GM10248 (cell line): ENCODE measurements around the gene PSMC3IP.

Experiments used
- CTCF ChIA-PET: fragments of 300-600 bp; sonication (Branson Sonifier 250); formaldehyde crosslinking; extraction: SDS; loops from one replicate; lab custom pipeline; 2021; ENCODE audit warnings: antibody characterized with exemption; lab: Yijun Ruan, JAX
- POLR2A ChIA-PET: fragments of 350-650 bp; sonication (Branson Sonifier 250); formaldehyde crosslinking; extraction: SDS; loops from one replicate; lab custom pipeline; 2020; ENCODE audit warnings: antibody characterized with exemption; lab: Yijun Ruan, JAX
- DNase-seq: peaks from one replicate; pipeline ENCODE4 v3.0.0; 2012; ENCODE audit errors: extremely low spot score
- TF ChIP-seq, protein P1 (sequence below): IDR thresholded peaks from 2 replicates; pipeline ENCODE4 v1.5.1; 2012; ENCODE audit warnings: mild to moderate bottlenecking, low read depth; ENCODE audit errors: extremely low read depth, missing control alignments, control extremely low read depth

PSMC3IP gene

GRCh38 chr17:42578282-42578869 is 847 bp upstream of the PSMC3IP start:
- TF ChIP-seq, protein P1, sequence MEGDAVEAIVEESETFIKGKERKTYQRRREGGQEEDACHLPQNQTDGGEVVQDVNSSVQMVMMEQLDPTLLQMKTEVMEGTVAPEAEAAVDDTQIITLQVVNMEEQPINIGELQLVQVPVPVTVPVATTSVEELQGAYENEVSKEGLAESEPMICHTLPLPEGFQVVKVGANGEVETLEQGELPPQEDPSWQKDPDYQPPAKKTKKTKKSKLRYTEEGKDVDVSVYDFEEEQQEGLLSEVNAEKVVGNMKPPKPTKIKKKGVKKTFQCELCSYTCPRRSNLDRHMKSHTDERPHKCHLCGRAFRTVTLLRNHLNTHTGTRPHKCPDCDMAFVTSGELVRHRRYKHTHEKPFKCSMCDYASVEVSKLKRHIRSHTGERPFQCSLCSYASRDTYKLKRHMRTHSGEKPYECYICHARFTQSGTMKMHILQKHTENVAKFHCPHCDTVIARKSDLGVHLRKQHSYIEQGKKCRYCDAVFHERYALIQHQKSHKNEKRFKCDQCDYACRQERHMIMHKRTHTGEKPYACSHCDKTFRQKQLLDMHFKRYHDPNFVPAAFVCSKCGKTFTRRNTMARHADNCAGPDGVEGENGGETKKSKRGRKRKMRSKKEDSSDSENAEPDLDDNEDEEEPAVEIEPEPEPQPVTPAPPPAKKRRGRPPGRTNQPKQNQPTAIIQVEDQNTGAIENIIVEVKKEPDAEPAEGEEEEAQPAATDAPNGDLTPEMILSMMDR, result peak; percentile 75
- POLR2A ChIA-PET, result interaction anchor here (0.6 to 1.3 kb wide), 10 partner anchors 9 to 362 kb away, joined by 3 to 8 read pairs (median 4); partner anchors contain the start of genes NAGLU and TUBG1
- DNase-seq, result peak; percentile 87

DNA sequence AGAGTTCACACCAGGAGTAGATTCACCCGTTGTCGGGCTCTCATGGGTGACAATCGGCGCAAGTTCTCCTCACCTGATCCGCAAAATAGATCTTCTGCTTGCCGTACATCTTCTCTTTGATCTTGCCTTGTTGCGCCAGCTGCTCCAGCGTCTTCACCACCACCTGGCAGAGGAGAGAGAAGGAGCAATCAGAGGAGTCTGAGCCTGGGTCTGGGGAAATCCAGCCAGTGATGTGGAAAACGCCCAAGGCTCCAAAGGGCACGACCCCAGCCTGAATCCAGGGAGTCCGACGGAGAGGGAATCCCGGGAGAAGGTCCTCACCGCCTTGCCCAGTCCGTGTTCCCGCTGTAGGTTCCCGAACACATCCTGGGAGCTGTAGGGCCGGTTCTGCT is 393 bp downstream of the PSMC3IP start:
- DNase-seq, result no peak
- TF ChIP-seq, protein P1, result no peak
- ChIA-PET POLR2A (interaction anchor here (0.6 kb wide), 1 partner anchor 229 kb away, joined by 3 read pairs; no protein-coding TSS in a partner anchor), CTCF (interaction anchor here (0.9 to 8.4 kb wide), 19 partner anchors 9 to 353 kb away, joined by 3 to 120 read pairs (median 8); partner anchors contain the start of genes CCR10, MLX, PLEKHH3 and RAMP2)

More at GRCh38 chr17:42578282-42578869, 847 bp upstream of the PSMC3IP start:
- CTCF ChIA-PET, result interaction anchor here (0.7 to 8.4 kb wide), 57 partner anchors 10 to 519 kb away, joined by 3 to 120 read pairs (median 6); partner anchors contain the start of genes BECN1, CCR10, COASY and MLX

- CTCF ChIA-PET, result interaction anchor here (0.9 to 2.0 kb wide), 2 partner anchors 26 to 189 kb away, joined by 3 to 4 read pairs; no protein-coding TSS in a partner anchor
- TF ChIP-seq, protein P1, result no peak
- POLR2A ChIA-PET, result no interaction called here
- DNase-seq, result no peak
These were observed 3.1 kb downstream of the PSMC3IP start for GRCh38 chr17:42574463-42574862.

- TF ChIP-seq, protein P1, result no peak
- ChIA-PET POLR2A (no interaction called here), CTCF (no interaction called here)
- no peak for DNase-seq
These were observed 4.4 kb downstream of the PSMC3IP start for GRCh38 chr17:42573095-42573494.

GRCh38 chr17:42571435-42572225 is 5.9 kb downstream of the PSMC3IP start:
- ChIA-PET CTCF (no interaction called here), POLR2A (no interaction called here)
- DNase-seq, result no peak
- TF ChIP-seq, protein P1, result no peak

DNA sequence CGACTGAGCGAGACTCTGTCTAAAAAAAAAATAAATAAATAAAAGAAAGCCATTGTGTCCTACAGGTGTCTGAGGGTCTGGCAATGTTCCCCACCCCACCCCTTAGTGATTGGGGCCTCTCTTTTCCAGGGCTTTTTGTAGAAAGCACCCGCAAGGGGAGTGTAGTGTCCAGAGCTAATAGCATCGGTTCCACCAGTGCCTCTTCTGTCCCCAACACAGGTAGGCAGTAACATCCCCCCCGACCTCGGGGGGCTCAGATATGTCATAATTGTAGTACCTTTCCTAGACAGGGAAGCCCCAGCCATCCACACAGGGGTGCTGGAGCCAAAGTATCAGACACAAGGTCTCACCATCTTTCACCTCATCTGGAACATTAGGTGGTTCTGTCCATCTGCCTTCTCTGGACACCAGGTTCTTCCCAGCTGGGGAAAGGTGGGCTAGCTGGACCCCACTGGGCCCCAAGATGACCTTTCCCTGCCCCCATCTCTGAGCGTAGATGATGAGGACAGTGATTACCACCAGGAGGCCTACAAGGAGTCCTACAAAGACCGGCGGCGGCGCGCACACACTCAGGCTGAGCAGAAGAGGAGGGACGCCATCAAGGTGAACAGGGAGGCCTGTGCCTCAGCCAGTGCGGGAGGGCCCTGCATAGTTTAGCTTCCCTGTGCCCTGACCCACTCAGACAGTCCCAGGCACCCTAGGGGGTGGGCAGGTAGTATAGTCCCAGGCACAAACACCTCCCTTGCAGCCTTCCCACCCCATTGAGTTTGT is 9.0 kb downstream of the PSMC3IP start:
- POLR2A ChIA-PET, result no interaction called here
- no peak for DNase-seq
- TF ChIP-seq, protein P1, result no peak
- CTCF ChIA-PET, result interaction anchor here (1.7 to 5.5 kb wide), 2 partner anchors 10 to 256 kb away, joined by 5 to 49 read pairs; partner anchors contain the start of genes BECN1 and PSMC3IP
